ENCODE data around the gene NCKAP5. TPM values are rescaled to one million over a fixed set of nuclear protein-coding genes. Genes with fewer than 3 reads are reported as not detected.

NCKAP5 gene
- total RNA-seq, 3 donors from 2014 or later, result 1.9 to 6.3 (median 2.3) TPM

GRCh38 chr2:133248264-133248663 is 320.0 kb downstream of the NCKAP5 start:
- intact Hi-C loops (cut with DNase I, micrococcal nuclease), result no loop called here
- Histone ChIP-seq H3K4me3 (no peak overlapping the region), H3K36me3 (ENCODE audit: low read depth) (no peaks in the 10 kb centered on the region), H3K4me1 (ENCODE audit: low read depth) (no peaks in the 10 kb centered on the region), H3K9me3 (no peaks in the 10 kb centered on the region)
- DNase-seq, result no peak
- no peak for TF ChIP-seq CTCF (IDR thresholded peaks at IDR 0.05)
- no peak for ATAC-seq

GRCh38 chr2:133247631-133248030 is 320.6 kb downstream of the NCKAP5 start:
- no peaks in the 10 kb centered on the region for H3K4me1 ChIP-seq (ENCODE audit: low read depth)
- no peak for TF ChIP-seq CTCF (IDR thresholded peaks at IDR 0.05)
- ATAC-seq, result peak; percentile 48
- H3K36me3 ChIP-seq (ENCODE audit: low read depth), result no peaks in the 10 kb centered on the region
- H3K9me3 ChIP-seq, result no peaks in the 10 kb centered on the region
- peak in 1 of 3 donors; percentile 14 for DNase-seq
- intact Hi-C loops (cut with DNase I, micrococcal nuclease), result no loop called here
- no peak overlapping the region for H3K4me3 ChIP-seq

- Histone ChIP-seq H3K4me3 (no peak overlapping the region), H3K36me3 (ENCODE audit: low read depth) (no peaks in the 10 kb centered on the region), H3K4me1 (ENCODE audit: low read depth) (no peaks in the 10 kb centered on the region), H3K9me3 (no peaks in the 10 kb centered on the region)
- ATAC-seq, result no peak
- DNase-seq, result no peak
- intact Hi-C loops (cut with DNase I, micrococcal nuclease), result no loop called here
- TF ChIP-seq CTCF (IDR thresholded peaks at IDR 0.05), result no peak
These were observed 327.1 kb downstream of the NCKAP5 start for GRCh38 chr2:133241224-133241571.

- no peaks in the 10 kb centered on the region for H3K36me3 ChIP-seq (ENCODE audit: low read depth)
- no peak overlapping the region for H3K4me3 ChIP-seq
- TF ChIP-seq CTCF (IDR thresholded peaks at IDR 0.05), result no peak
- DNase-seq (no peak), ATAC-seq (no peak)
- H3K9me3 ChIP-seq, result no peaks in the 10 kb centered on the region
- intact Hi-C loops (cut with DNase I, micrococcal nuclease), result no loop called here
- no peaks in the 10 kb centered on the region for H3K4me1 ChIP-seq (ENCODE audit: low read depth)
These were observed 327.6 kb downstream of the NCKAP5 start for GRCh38 chr2:133240491-133241223.

GRCh38 chr2:133235968-133236367 is 332.3 kb downstream of the NCKAP5 start:
- H3K4me3 ChIP-seq, result no peak overlapping the region
- no peaks in the 10 kb centered on the region for H3K9me3 ChIP-seq
- ATAC-seq, result no peak
- no peak for DNase-seq
- H3K4me1 ChIP-seq (ENCODE audit: low read depth), result no peaks in the 10 kb centered on the region
- no peaks in the 10 kb centered on the region for H3K36me3 ChIP-seq (ENCODE audit: low read depth)
- intact Hi-C loops (cut with DNase I, micrococcal nuclease), result no loop called here
- TF ChIP-seq CTCF (IDR thresholded peaks at IDR 0.05), result no peak

GRCh38 chr2:133232556-133232955 is 335.7 kb downstream of the NCKAP5 start:
- DNase-seq (no peak), ATAC-seq (no peak)
- TF ChIP-seq CTCF (IDR thresholded peaks at IDR 0.05), result no peak
- Histone ChIP-seq H3K4me1 (ENCODE audit: low read depth) (no peaks in the 10 kb centered on the region), H3K9me3 (no peaks in the 10 kb centered on the region), H3K36me3 (ENCODE audit: low read depth) (no peaks in the 10 kb centered on the region), H3K4me3 (no peak overlapping the region)
- intact Hi-C loops (cut with DNase I, micrococcal nuclease), result no loop called here
